Neural progenitor cell (in vitro differentiated cells): ENCODE measurements around the gene RIPK4. TPM values are rescaled to one million over a fixed set of nuclear protein-coding genes. Genes with fewer than 3 reads are reported as not detected.
"Not testable (repeated sequence)": the region's sequence is repeated elsewhere in the genome, so short reads cannot be mapped to it uniquely, and the experiment has no call there.

Experiments used
- DNase-seq: peaks from one replicate; pipeline ENCODE4 v3.0.0-alpha.2; 2016; ENCODE audit warnings: low spot score
- H2AFZ ChIP-seq: fragments of 200-600 bp; sonication (generic); replicated peaks from 2 replicates; pipeline ENCODE4 v1.6.1; 2016; ENCODE audit warnings: antibody characterized with exemption
- H3F3A ChIP-seq: fragments of 200-600 bp; sonication (generic); 2 replicates; pipeline ENCODE4 v1.6.1; 2016; ENCODE audit warnings: antibody characterized with exemption, low read depth
- H3K27ac ChIP-seq: fragments of 200-600 bp; sonication (generic); 2 replicates; pipeline ENCODE4 v1.5.1; 2016; ENCODE audit warnings: mild to moderate bottlenecking
- H3K27me3 ChIP-seq: fragments of 200-600 bp; sonication (generic); 2 replicates; pipeline ENCODE4 v1.6.1; 2016; ENCODE audit warnings: mild to moderate bottlenecking, moderate library complexity
- H3K36me3 ChIP-seq: fragments of 200-600 bp; sonication (generic); 2 replicates; pipeline ENCODE4 v1.5.1; 2016
- H3K4me1 ChIP-seq: fragments of 200-600 bp; sonication (generic); 2 replicates; pipeline ENCODE4 v1.6.1; 2016; ENCODE audit warnings: mixed run types
- H3K4me2 ChIP-seq: fragments of 200-600 bp; sonication (generic); 2 replicates; pipeline ENCODE4 v1.6.1; 2016
- H3K4me3 ChIP-seq: fragments of 200-600 bp; sonication (generic); 2 replicates; pipeline ENCODE4 v1.5.1; 2016
- H3K79me2 ChIP-seq: fragments of 200-600 bp; sonication (generic); 2 replicates; pipeline ENCODE4 v1.6.1; 2016; ENCODE audit warnings: low read depth
- H3K9ac ChIP-seq: fragments of 200-600 bp; sonication (generic); 2 replicates; pipeline ENCODE4 v1.6.1; 2016
- H3K9me3 ChIP-seq: fragments of 200-600 bp; sonication (generic); 2 replicates; pipeline ENCODE4 v1.5.1; 2016; ENCODE audit warnings: low read depth
- H4K20me1 ChIP-seq: fragments of 200-600 bp; sonication (generic); 2 replicates; pipeline ENCODE4 v1.6.1; 2016; ENCODE audit warnings: low read depth
- H3K27ac Mint-ChIP-seq: 3 replicates; pipeline ENCODE4 v1.8.0; 2021; ENCODE audit warnings: mixed read lengths
- H3K27me3 Mint-ChIP-seq: 2 replicates; pipeline ENCODE4 v1.8.0; 2022; ENCODE audit warnings: low read depth, mild to moderate bottlenecking, inconsistent platforms, moderate library complexity, mixed read lengths; ENCODE audit not compliant: insufficient read depth
- H3K36me3 Mint-ChIP-seq: 3 replicates; pipeline ENCODE4 v1.8.0; 2021; ENCODE audit warnings: mixed read lengths
- H3K4me1 Mint-ChIP-seq: 3 replicates; pipeline ENCODE4 v1.8.0; 2021; ENCODE audit warnings: mixed read lengths
- H3K4me3 Mint-ChIP-seq: 3 replicates; pipeline ENCODE4 v1.8.0; 2021; ENCODE audit warnings: mild to moderate bottlenecking, moderate library complexity, mixed read lengths
- H3K9me3 Mint-ChIP-seq: 3 replicates; pipeline ENCODE4 v1.8.0; 2020; ENCODE audit warnings: mixed read lengths
- CTCF ChIP-seq: fragments of 200-600 bp; sonication (generic); IDR thresholded peaks from 2 replicates; pipeline ENCODE4 v1.5.1; 2017; ENCODE audit warnings: antibody characterized with exemption, mild to moderate bottlenecking
- EZH2 ChIP-seq: fragments of 200-600 bp; sonication (generic); IDR thresholded peaks from 2 replicates; pipeline ENCODE4 v1.6.1; 2017; ENCODE audit warnings: antibody characterized with exemption, mild to moderate bottlenecking, moderate library complexity
- EZH2phosphoT487 ChIP-seq: fragments of 200-600 bp; sonication (generic); IDR thresholded peaks from 2 replicates; pipeline ENCODE4 v1.6.1; 2017; ENCODE audit warnings: antibody characterized with exemption
- total RNA-seq: library from RNA; depleted of rRNA; stranded (reverse); fragments of >200 nt; gene quantifications from 2 replicates; pipeline ENCODE4 v1.2.3, GENCODE V29; 2015; ENCODE audit warnings: low replicate concordance

RIPK4 gene
- total RNA-seq, 1 donor from 2014 or later, result 1.3 TPM

GRCh38 chr21:41701749-41702148, 65.1 kb downstream of the RIPK4 start:
- TF ChIP-seq CTCF (no peak), EZH2 (no peak)
- Histone ChIP-seq H3K27ac (no peak overlapping the region), H3K9ac (no peak overlapping the region), H3K36me3 (no peaks in the 10 kb centered on the region), H3K9me3 (no peaks in the 10 kb centered on the region), H3K4me3 (no peak overlapping the region), H3K4me2 (no peak overlapping the region), H3K79me2 (no peaks in the 10 kb centered on the region), H3K4me1 (no peaks in the 10 kb centered on the region), H3K27me3 (no peaks in the 10 kb centered on the region), H4K20me1 (no peaks in the 10 kb centered on the region), H2AFZ (no peak overlapping the region), H3F3A (no peaks in the 10 kb centered on the region)
- Mint-ChIP-seq H3K4me3 (no peak overlapping the region), H3K27ac (no peak overlapping the region), H3K4me1 (peaks cover 8% of the 10 kb centered on the region), H3K9me3 (peaks cover 5% of the 10 kb centered on the region), H3K27me3 (no peaks in the 10 kb centered on the region), H3K36me3 (no peaks in the 10 kb centered on the region)
- DNase-seq, result no peak

GRCh38 chr21:41699311-41699710, 67.5 kb downstream of the RIPK4 start:
- H3K4me1 Mint-ChIP-seq, result peaks cover 9% of the 10 kb centered on the region
- peaks cover 1% of the 10 kb centered on the region for H3K27me3 Mint-ChIP-seq
- H3K4me2 ChIP-seq, result no peak overlapping the region
- no peak overlapping the region for H3K4me3 Mint-ChIP-seq
- no peak overlapping the region for H3K4me3 ChIP-seq
- no peaks in the 10 kb centered on the region for H3K36me3 Mint-ChIP-seq
- H4K20me1 ChIP-seq, result no peaks in the 10 kb centered on the region
- TF ChIP-seq EZH2, result no peak
- no peak for TF ChIP-seq EZH2phosphoT487
- no peak for TF ChIP-seq CTCF
- H3K27ac Mint-ChIP-seq, result no peak overlapping the region
- H3K36me3 ChIP-seq, result no peaks in the 10 kb centered on the region
- DNase-seq, result no peak
- H3K9me3 Mint-ChIP-seq, result peaks cover under 1% of the 10 kb centered on the region
- H2AFZ ChIP-seq, result no peak overlapping the region
- no peaks in the 10 kb centered on the region for H3K4me1 ChIP-seq
- no peaks in the 10 kb centered on the region for H3K9me3 ChIP-seq
- no peaks in the 10 kb centered on the region for H3K27me3 ChIP-seq
- no peaks in the 10 kb centered on the region for H3F3A ChIP-seq
- H3K79me2 ChIP-seq, result no peaks in the 10 kb centered on the region
- no peak overlapping the region for H3K27ac ChIP-seq
- H3K9ac ChIP-seq, result no peak overlapping the region

GRCh38 chr21:41698071-41698470, 68.8 kb downstream of the RIPK4 start:
- H3K27me3 ChIP-seq, result no peaks in the 10 kb centered on the region
- H3K27ac Mint-ChIP-seq, result no peak overlapping the region
- TF ChIP-seq CTCF, result no peak
- TF ChIP-seq EZH2phosphoT487, result no peak
- no peak for TF ChIP-seq EZH2
- no peak for DNase-seq
- no peak overlapping the region for H3K9ac ChIP-seq
- H3K4me1 ChIP-seq, result no peaks in the 10 kb centered on the region
- no peak overlapping the region for H3K4me3 ChIP-seq
- no peak overlapping the region for H3K4me3 Mint-ChIP-seq
- no peak overlapping the region for H2AFZ ChIP-seq
- no peaks in the 10 kb centered on the region for H4K20me1 ChIP-seq
- no peaks in the 10 kb centered on the region for H3K36me3 ChIP-seq
- no peaks in the 10 kb centered on the region for H3F3A ChIP-seq
- no peak overlapping the region for H3K27ac ChIP-seq
- no peaks in the 10 kb centered on the region for H3K9me3 ChIP-seq
- no peaks in the 10 kb centered on the region for H3K79me2 ChIP-seq
- peaks cover 4% of the 10 kb centered on the region for H3K9me3 Mint-ChIP-seq
- peaks cover 6% of the 10 kb centered on the region for H3K27me3 Mint-ChIP-seq
- H3K4me2 ChIP-seq, result no peak overlapping the region
- no peaks in the 10 kb centered on the region for H3K36me3 Mint-ChIP-seq
- peaks cover 9% of the 10 kb centered on the region for H3K4me1 Mint-ChIP-seq

GRCh38 chr21:41695513-41695912, 71.3 kb downstream of the RIPK4 start:
- Histone ChIP-seq H2AFZ (no peak overlapping the region), H3K4me2 (no peak overlapping the region), H4K20me1 (no peaks in the 10 kb centered on the region), H3F3A (no peaks in the 10 kb centered on the region), H3K9ac (no peak overlapping the region), H3K79me2 (no peaks in the 10 kb centered on the region), H3K27ac (no peak overlapping the region), H3K9me3 (no peaks in the 10 kb centered on the region), H3K36me3 (no peaks in the 10 kb centered on the region), H3K4me3 (no peak overlapping the region), H3K27me3 (no peaks in the 10 kb centered on the region), H3K4me1 (no peaks in the 10 kb centered on the region)
- Mint-ChIP-seq H3K9me3 (peaks cover 4% of the 10 kb centered on the region), H3K4me1 (peaks cover 7% of the 10 kb centered on the region), H3K27ac (no peak overlapping the region), H3K27me3 (peaks cover 13% of the 10 kb centered on the region), H3K4me3 (no peak overlapping the region), H3K36me3 (no peaks in the 10 kb centered on the region)
- TF ChIP-seq EZH2 (no peak), CTCF (no peak), EZH2phosphoT487 (no peak)
- no peak for DNase-seq

- not testable (repeated sequence) for H3K79me2 ChIP-seq, H3K9ac ChIP-seq, H3F3A ChIP-seq, H3K36me3 Mint-ChIP-seq, DNase-seq, H3K4me2 ChIP-seq, H3K27ac Mint-ChIP-seq, H3K36me3 ChIP-seq, H3K4me1 ChIP-seq, H3K4me3 ChIP-seq, H3K4me1 Mint-ChIP-seq, H3K27ac ChIP-seq, H4K20me1 ChIP-seq, H3K9me3 Mint-ChIP-seq, H3K9me3 ChIP-seq, H3K27me3 ChIP-seq, H2AFZ ChIP-seq
- Mint-ChIP-seq H3K4me3 (peak overlapping the region; percentile 30), H3K27me3 (peaks cover 13% of the 10 kb centered on the region)
Measured at GRCh38 chr21:41694042-41694441, 72.8 kb downstream of the RIPK4 start.
